Upper lobe of left lung (tissue), 4 donors: ENCODE measurements around the gene CLIP2.

Experiments used
- EP300 ChIP-seq, 4 donors: sonication (generic); formaldehyde crosslinking; IDR thresholded peaks; one replicate each; pipeline ENCODE4 v1.5.1; 2017; ENCODE audit warnings: antibody characterized with exemption in 4 of 4, control low read depth in 2 of 4
- POLR2A ChIP-seq, 4 donors: fragments of 450-650 bp; IDR thresholded peaks; one replicate each; pipeline ENCODE4 v1.5.1; 2016 to 2017; ENCODE audit warnings: antibody characterized with exemption in 4 of 4, mild to moderate bottlenecking in 2 of 4
- POLR2AphosphoS5 ChIP-seq, 2 donors: sonication (generic); formaldehyde crosslinking; IDR thresholded peaks; one replicate each; pipeline ENCODE4 v1.5.1; 2017; ENCODE audit warnings: antibody characterized with exemption in 2 of 2
- TF ChIP-seq, protein P1 (sequence below), 6 experiments: fragments of 450-650 bp in 4 of 6; fragments of 200-600 bp in 2 of 6; sonication (generic) in 2 of 6; IDR thresholded peaks; one replicate each; pipeline ENCODE4 v1.5.1; 2016 to 2019; ENCODE audit warnings: antibody characterized with exemption in 6 of 6

DNA sequence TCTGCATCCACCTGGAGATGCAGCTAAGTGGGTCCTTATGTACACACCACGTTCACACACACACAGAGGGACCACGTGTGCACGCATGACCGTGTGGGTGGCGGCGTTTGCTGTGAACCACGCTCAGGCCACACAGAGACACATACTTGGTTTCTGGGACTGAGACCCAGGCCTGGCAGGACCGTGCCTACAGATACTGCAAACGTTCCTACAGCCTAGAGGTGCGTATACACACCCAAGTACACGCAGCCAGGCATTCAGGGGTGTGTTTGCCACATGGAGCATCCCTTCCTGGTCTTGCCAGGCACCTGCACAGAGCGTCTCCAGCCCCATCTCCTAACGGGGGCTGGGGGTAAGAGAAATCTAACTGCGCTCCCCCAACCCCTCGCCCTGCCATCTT, 115.5 kb downstream of the CLIP2 start:
- TF ChIP-seq, protein P1, sequence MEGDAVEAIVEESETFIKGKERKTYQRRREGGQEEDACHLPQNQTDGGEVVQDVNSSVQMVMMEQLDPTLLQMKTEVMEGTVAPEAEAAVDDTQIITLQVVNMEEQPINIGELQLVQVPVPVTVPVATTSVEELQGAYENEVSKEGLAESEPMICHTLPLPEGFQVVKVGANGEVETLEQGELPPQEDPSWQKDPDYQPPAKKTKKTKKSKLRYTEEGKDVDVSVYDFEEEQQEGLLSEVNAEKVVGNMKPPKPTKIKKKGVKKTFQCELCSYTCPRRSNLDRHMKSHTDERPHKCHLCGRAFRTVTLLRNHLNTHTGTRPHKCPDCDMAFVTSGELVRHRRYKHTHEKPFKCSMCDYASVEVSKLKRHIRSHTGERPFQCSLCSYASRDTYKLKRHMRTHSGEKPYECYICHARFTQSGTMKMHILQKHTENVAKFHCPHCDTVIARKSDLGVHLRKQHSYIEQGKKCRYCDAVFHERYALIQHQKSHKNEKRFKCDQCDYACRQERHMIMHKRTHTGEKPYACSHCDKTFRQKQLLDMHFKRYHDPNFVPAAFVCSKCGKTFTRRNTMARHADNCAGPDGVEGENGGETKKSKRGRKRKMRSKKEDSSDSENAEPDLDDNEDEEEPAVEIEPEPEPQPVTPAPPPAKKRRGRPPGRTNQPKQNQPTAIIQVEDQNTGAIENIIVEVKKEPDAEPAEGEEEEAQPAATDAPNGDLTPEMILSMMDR (IDR thresholded peaks at IDR 0.05): no peak
- TF ChIP-seq POLR2A (IDR thresholded peaks at IDR 0.05) (no peak), POLR2AphosphoS5 (IDR thresholded peaks at IDR 0.05) (no peak), EP300 (IDR thresholded peaks at IDR 0.05) (no peak)
